GM18861 (cell line): ENCODE results near the gene EPB41L4A.

ENCODE experiments used
- ATAC-seq: cut with Tn5 transposase; IDR thresholded peaks from one replicate; pipeline ENCODE4 v1.9.1; 2021; ENCODE audit not compliant: unreplicated experiment

EPB41L4A gene

DNA sequence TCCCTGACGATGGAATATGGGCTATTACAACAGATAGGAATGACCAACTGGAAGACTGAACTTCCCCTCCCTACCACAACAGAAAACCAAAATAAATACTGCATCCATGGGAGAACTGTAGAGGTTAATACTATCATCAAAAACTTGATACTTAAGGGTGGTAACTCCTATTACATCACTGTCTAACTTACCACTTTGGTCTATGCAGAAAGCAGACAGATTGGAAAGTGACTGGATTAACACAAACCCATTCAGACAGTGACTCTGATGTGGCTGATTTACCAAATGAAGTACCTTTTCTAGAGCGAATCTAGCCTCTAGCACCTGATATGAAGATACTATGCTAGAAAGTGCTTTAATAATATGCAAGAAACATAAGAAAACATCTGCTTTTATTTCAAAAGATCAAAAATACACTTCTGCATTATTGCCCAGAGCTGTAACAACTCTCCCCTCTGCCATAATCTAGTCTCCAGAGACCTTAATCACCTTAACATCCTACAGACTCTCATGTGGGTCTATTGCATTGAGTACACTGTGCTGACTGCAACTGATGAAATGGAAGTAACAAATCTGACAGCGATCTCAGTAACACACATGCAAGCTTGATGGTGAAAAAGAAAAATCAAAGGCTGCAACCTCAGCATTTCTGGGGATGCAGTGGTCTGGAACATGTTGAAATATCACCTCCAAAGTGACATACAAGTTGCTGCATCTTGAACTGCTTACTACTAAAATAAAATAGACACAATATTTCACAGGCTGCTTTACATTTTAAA lies 62.7 kb downstream of the EPB41L4A start:
- ATAC-seq = no peak

DNA sequence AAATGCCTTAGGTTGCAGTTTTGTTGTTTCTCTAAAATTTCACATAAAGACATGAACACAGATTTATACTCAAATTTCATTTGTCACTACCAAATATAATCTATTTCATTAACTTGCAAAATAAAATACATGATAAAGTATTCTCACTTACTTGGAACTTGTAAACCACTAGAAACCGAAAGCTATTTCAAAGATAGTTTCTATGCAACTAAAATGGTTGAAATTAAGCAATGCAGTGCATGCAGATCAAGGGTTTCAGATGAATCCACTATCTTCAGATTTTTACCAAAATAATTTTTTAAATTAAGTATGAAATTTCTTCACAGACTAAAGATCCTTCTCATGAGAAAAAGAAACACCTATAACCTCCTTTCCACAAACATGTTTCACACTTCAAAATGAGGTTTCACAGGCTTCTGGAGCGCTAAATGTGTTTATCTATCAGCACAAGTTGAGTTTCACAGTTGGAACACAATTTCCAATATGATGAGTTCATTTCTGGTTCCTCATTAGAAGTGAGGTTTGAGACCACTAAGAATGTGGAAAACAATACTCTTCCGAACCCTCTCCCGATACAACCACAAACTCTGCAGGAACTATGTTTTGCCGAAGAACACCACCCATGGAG lies 63.9 kb downstream of the EPB41L4A start:
- ATAC-seq = no peak

DNA sequence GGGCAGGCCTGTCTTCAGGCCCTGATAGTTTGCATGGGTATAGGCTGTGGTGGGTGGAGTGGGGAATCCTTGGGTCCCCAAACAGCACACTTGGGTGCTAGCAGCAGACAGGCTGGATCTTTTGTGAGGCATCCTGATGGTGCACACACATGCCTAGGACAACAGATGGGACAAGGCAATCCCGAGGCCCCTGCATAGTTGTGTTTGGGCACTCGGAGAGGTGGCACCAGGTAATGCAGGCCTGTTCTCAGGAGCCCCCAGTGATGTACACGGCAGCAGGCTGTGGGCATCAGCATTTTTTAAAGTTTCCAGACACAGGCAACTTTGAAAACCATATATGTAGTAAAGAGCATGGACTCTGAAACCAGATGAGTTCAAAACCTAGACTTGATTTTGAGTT lies 65.4 kb downstream of the EPB41L4A start:
- ATAC-seq = no peak

DNA sequence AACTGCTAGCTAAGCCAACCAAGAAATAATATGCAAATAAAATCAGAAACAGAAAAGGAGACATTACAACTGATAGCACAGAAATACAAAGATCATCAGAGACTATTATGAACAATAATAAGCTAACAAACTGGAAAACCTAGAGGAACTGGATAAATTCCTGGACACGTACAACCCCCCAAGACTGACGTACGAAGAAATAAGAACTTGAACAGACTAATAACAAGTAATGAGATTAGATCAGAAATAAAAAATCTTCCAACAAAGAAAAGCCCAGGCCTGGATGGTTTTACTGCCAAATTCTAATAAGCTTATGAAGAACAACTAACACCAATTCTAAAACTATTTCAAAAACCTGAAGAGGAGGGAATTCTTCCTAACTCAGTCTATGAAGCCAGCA lies 67.9 kb downstream of the EPB41L4A start:
- no peak for ATAC-seq

DNA sequence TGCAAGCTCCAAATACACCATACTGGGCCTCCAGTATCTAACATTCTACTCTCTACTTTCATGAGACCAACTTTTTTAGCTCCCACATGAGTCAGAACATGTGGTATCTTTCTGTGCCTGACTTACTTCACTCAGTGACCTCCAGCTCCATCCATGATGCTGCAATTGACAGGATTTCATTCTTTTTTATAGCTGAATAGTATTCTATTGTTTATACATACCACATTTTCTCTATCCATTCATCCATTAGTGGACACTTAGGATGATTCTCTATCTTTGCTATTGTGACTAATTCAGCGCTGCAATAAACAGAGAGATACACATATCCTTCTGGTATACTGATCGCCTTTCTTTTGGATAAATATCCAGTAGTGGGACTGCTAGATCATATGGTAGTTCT lies 68.5 kb downstream of the EPB41L4A start:
- ATAC-seq = no peak

DNA sequence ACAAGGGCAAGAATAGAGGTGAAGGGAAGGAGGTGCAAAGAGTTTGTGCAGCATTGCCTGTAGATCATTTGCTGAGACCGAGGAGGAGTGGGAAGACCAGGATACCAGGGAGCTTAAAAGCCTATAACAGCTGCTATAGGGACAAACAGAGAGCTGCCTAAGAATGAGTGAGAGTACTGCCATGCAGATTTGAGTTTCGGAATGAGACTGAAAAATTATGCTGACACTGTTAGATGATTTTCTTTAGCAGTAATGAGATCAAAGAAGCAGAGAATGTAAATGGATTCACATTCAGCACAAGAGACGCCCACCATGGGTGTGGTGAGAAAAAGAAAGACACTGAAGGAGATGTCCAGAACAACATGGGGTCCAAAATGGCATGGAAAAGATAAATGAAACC lies 69.7 kb downstream of the EPB41L4A start:
- no peak for ATAC-seq

DNA sequence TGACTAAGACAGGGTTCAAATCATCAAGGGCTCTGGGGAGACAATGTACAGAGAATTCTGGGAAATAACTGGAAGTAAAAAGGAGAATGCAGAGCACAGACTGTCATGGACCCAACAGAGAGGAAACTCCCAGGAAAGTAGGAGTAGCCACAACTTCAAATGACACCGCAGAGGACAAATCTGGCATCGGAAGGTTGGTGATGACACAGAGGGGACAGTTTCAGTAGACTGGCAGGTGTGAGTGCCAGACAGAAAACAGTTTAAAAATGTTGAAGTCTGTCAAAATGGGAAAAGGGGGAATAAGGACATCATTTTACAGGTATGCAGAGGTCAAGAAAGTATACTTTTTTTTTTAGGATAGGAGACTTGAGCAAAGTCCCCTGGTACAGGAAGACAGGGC lies 70.2 kb downstream of the EPB41L4A start:
- no peak for ATAC-seq

DNA sequence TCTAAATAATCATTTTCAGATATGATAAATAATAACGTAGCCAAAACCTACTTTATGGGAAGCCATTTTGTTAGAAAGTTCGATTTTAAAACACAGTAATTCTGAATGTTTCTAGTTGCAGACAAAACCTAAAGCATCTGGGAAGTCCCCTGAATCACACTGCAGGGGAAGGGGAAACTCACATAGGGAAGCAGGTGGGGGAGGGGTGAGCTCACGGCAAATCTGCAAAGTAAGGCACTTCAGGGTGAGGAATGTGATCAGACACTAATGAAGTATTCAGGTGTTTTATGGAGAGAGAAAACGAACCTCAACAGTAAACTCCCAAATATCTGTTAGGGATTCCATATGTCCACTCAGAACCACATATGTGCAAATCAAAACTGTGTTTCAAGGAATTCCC lies 70.7 kb downstream of the EPB41L4A start:
- no peak for ATAC-seq

DNA sequence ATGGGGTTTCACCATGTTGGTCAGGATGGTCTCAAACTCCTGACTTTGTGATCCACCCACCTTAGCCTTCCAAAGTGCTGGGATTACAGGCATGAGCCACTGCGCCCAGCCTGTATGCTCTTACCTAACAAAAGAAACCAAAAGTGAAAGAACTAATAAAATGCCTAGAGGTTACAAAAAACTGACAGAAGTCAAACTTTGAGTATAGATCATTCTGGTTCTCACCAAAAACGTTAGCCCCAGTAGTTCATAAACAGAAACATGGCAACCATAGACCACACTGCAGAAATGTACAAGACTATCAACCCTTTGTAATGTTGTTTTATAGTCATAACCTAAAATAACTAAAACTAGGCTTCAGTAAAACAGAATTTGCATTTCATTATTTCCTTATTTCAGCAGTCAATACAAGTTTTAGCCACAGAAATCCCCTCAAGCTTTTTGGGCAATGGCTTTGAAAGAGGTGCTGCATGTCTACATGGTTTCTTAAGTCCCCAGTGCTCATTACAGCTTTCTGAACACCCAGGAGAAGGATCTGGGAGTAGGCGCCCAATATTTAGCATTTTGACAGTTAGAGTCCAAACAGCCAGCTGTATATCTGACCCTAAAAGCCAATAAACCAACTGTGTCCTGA lies 72.5 kb downstream of the EPB41L4A start:
- ATAC-seq = peak; percentile 27

DNA sequence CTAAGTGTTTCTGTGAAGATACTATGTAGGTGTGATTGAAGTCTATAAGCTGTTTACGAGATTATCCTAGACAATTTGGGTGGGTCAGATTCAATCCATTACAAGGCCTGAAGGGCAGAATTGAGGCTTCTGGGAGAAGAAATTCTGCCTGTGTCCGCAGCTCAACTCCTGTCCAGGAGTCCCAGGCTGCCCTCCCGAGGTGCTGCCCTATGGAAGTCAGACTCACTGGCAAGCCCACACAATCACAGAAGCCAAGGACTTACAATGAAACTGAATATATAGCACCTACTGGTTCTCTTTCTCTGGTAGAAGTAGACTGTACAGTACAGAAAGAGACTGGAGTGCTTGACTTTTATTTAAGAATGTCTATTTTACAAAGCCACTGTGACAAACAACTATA lies 74.5 kb downstream of the EPB41L4A start:
- ATAC-seq = no peak

DNA sequence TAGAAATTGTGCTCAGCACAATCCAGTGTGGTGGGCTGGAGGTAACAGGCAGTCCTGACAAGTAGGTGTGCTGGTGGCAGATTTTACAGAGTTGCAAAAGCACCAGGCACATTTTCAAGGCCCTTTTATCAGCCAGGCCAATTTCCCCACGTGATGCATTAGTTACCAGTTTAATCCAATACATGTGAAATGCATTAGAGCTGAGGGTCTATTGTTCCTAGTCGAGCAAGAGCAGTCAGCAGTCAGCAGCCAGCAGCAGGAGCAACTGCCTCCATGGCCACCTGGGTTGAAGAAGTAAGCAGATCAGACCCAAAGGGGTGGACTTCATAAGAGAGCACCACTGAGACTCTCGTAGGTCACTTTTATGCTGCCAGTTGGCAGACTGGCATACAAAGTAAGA lies 76.7 kb downstream of the EPB41L4A start:
- no peak for ATAC-seq

DNA sequence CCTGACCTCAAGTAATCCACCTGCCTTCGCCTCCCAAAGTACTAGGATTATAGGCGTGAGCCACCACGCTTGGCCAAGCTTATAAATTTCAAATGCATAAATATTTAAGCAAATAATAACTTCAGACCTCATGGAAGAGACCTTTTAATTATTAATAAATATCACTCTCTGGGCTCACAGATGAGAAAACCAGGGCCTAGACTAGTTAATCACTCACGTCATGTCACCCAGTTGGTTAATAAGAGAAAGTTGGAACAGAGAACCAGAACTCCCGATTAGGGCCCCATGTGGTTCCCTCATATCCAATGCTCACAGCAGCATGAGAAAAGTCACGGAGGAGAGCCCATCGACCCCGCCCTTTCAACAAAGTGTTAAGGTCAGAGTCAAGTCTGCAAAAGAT lies 79.3 kb downstream of the EPB41L4A start:
- ATAC-seq = no peak

DNA sequence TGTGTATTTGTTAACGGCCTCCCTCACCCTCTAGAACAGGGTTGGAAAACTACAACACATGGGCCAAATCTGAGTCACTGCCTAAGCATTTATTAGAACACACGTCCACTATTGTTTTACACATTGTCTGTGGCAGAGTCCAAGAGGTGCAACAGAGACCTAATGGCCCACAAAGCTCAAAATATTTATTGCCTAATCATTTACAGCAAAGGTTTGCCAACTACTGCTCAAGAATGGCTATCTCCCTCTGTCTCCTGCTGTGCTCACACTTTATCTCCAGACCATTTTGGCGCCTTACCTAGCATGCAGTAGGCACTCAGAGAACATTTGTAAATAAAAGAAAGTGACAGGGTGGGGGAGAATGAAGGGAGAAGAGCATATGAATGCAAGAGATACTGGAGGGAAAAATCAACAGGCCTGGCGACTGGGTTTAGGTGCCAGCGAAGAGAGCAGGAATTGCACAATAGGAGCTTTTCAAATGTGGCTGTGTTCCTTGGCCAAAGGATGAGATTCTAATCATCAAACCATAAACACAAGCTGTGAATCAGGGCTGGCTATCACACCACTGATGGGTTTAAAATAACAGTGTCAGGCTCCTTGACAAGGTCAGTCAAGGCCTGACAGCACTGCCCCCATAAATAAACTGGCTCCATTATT lies 80.3 kb downstream of the EPB41L4A start:
- ATAC-seq = no peak

DNA sequence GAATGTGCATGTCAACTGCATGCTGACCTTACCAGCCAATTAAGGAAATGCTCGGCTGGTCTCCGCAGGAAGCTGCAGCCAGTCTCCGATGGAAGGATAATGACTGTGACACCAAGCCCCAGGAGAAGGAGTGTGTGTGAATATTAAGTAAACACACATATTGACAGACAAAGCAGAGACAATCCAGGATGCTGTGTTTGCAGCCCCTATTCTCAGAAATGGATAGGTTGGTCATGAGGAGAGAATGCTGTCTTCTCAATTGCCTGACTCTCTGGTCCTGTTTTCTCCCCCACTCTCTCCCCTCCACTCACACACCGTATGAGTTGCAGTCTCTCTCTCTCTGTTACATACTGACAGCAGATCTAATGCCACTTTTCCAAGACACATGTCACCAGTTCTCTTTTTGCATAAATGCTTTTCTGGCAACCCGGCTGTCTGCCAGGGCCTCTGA lies 85.7 kb downstream of the EPB41L4A start:
- no peak for ATAC-seq

DNA sequence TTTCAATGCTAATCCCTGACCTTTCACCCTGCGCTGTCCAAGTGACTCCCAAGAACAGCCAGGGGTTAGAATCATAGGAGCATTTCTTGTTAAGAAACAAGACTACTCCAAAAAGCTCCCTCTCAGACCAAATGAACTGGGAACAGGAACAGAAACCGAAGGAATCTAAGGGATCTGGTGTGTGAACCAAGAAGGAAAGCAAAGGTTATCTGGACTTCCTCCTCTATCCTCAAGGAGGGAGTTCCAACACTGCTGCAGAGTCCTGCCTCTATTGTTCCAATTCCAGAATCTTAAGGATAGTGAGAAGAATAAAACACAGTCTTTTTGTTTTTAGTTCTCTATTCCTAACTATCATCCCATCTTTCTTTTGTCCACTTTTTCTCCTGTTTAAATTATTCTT lies 87.2 kb downstream of the EPB41L4A start:
- no peak for ATAC-seq

DNA sequence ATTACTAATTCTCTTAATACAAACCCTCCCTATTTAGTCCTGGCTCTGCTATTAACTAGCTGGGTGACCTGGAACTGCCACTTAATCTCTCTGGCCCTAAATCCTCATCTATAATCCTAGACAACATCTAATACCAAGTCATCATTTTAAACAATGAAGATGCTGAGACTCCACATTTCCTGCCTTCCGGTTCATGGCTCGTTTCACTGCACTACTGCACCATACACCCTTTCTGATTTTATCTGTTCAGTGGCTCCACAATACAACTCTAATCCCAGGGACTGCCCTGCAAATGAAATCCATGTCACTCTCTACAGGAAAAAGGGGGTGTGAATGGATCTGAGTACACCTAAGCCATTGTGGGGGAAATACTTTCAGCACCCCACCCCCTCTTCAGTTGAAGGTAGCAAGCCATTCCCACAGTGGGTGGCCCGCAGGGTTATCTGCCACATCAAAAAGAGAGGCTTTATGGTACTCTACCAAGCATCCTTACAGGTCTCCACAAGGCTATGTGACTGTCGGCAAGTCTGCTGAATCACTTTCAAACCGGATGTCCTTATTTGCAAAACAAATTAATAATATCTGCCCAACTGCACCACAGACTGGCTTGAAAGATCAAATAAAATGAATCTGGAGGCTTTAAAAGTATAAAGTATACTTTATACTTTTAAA lies 89.5 kb downstream of the EPB41L4A start:
- ATAC-seq = peak; percentile 93

DNA sequence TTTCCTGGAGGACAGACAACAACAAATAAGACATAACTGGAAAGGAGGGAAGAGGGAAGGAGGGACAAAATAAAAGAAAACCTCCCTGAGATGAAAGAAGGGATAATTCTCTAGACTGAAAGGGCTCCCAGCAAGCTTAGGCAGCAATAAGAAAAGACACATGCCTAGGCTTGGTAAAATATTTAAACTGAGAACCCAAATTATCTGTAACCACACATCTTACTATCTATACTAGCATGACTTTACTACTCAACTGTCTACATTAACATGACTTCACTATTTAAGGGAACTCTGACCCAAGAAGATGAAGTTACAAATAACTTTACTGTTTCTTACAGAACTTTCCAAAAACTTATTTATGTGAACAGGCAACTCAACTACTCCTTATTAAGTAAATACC lies 95.9 kb downstream of the EPB41L4A start:
- no peak for ATAC-seq

DNA sequence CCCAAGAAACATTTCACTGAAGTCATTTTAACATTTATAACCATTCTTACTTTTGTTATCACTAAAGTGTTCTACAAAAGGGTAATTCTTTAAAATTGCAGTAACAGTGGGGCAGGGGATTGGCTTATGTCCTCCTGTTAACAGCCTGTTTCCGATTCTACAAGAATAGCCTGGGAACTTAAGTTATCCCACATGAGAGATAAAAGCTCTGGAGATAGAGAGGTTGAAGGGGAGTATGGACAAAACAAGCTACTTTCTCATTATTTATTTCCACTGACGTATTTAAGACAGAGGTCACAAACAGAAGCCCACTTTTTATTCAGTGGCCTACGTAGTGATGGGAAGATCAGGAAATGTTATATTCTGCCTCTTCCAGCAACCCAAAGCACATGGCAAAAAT lies 98.7 kb downstream of the EPB41L4A start:
- no peak for ATAC-seq

DNA sequence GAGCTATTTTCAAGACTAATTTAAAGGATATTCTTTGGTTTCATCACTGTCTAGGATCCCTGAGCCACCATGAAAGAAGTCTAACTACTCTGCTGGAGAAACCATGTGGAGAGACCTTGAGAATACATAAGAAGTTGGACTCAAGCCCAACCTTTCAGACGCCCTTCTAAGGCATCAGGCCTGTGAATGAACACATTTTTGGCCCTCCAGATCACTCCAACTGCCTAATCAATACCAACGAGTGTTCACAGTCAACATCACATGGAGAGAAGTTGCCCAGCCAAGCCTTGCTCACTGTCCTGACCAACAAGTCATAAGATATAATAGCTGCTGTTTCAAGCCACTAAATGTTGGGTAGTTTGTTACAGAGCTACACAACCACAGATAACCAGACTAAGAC lies 100.7 kb downstream of the EPB41L4A start:
- no peak for ATAC-seq

DNA sequence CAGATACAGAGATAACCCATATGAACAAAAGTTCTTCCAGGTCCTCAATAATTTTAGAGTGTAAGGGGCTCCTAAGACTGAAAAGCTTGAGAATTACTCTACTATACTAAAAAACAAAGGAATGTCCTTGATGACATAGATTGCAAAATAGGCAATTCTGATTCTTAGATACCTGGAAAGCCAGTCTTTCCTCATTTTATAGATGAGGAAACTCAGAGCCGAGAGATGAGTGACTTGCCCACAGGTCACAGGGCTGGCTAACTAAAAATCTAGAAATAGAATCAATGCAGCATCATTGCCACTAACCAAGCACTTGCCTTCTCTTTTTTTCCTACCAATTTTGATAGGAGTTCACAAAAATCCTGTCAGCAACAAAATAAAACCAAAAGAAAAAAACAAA lies 101.2 kb downstream of the EPB41L4A start:
- ATAC-seq = no peak

DNA sequence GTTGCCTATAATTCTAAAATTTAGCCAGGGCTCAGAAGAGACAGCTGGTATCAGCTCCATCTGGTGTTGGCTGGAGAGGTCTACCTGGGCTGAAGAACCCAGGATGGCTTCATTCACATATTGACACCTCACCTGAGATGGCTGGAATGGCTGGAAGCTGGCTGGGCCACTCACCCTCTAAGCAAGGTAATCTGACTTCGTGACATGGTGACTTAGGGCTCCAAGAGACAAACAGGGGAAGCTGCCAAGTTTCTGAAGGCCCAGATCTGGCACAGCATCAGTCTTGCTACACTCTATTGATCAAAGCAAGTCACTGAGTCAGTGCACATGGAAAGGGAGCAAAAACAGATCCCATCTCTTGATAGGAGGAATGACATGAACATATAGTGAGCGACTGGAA lies 102.3 kb downstream of the EPB41L4A start:
- no peak for ATAC-seq
